OCI-LY1 (cell line): ENCODE data around the gene PTHLH.

ENCODE experiments used
- H2AFZ ChIP-seq: fragments of 200-600 bp; sonication (generic), shearing (Covaris generic); 2 replicates; pipeline ENCODE4 v1.6.0; 2014; ENCODE audit warnings: antibody characterized with exemption, mild to moderate bottlenecking, low read length
- H3F3A ChIP-seq: fragments of 200-600 bp; sonication (generic), shearing (Covaris generic); 2 replicates; pipeline ENCODE4 v1.6.0; 2014; ENCODE audit warnings: mild to moderate bottlenecking, antibody characterized with exemption, low read length, moderate library complexity; ENCODE audit not compliant: insufficient read depth
- H3K27ac ChIP-seq: fragments of 200-600 bp; sonication (generic); 2 replicates; pipeline ENCODE4 v1.5.1; 2014; ENCODE audit warnings: low read length, mixed run types, mild to moderate bottlenecking, low read depth; ENCODE audit not compliant: poor library complexity, severe bottlenecking
- H3K27me3 ChIP-seq: fragments of 200-600 bp; sonication (generic); 2 replicates; pipeline ENCODE4 v1.6.0; 2014; ENCODE audit warnings: antibody characterized with exemption, mild to moderate bottlenecking, low read length, moderate library complexity; ENCODE audit not compliant: insufficient read depth
- H3K36me3 ChIP-seq: fragments of 200-600 bp; sonication (generic); 2 replicates; pipeline ENCODE4 v1.6.1; 2014; ENCODE audit warnings: mild to moderate bottlenecking, antibody characterized with exemption, low read length, moderate library complexity, mixed read lengths; ENCODE audit not compliant: insufficient read depth
- H3K4me1 ChIP-seq: fragments of 200-600 bp; sonication (generic); 2 replicates; pipeline ENCODE4 v1.5.1; 2014; ENCODE audit warnings: mild to moderate bottlenecking, low read length, moderate library complexity; ENCODE audit not compliant: insufficient read depth, severe bottlenecking
- H3K4me2 ChIP-seq: fragments of 200-600 bp; sonication (generic), shearing (Covaris generic); 2 replicates; pipeline ENCODE4 v1.6.1; 2014; ENCODE audit warnings: low read length
- H3K4me3 ChIP-seq: fragments of 200-600 bp; sonication (generic); 2 replicates; pipeline ENCODE4 v1.5.1; 2014; ENCODE audit warnings: low read length, low read depth, mild to moderate bottlenecking, mixed read lengths; ENCODE audit not compliant: poor library complexity, severe bottlenecking
- H3K79me2 ChIP-seq: fragments of 200-600 bp; shearing (Covaris generic); 2 replicates; pipeline ENCODE4 v1.6.1; 2016; ENCODE audit warnings: mixed run types, low read length, mixed read lengths; ENCODE audit not compliant: insufficient read depth
- H3K9ac ChIP-seq: fragments of 200-600 bp; sonication (generic), shearing (Covaris generic); 2 replicates; pipeline ENCODE4 v1.6.1; 2014; ENCODE audit warnings: mild to moderate bottlenecking, low read length, mixed read lengths
- H3K9me2 ChIP-seq: fragments of 200-600 bp; sonication (generic), shearing (Covaris generic); 2 replicates; pipeline ENCODE4 v1.6.1; 2014; ENCODE audit warnings: low read depth, mild to moderate bottlenecking, low read length, mixed read lengths
- H3K9me3 ChIP-seq: fragments of 200-600 bp; shearing (Covaris generic); 2 replicates; pipeline ENCODE4 v1.6.1; 2014; ENCODE audit warnings: low read length, mixed read lengths
- H4K20me1 ChIP-seq: fragments of 200-600 bp; sonication (generic), shearing (Covaris generic); 2 replicates; pipeline ENCODE4 v1.6.0; 2016; ENCODE audit warnings: mild to moderate bottlenecking, low read length; ENCODE audit not compliant: insufficient read depth
- CTCF ChIP-seq: fragments of 200-600 bp; sonication (generic), shearing (Covaris generic); IDR thresholded peaks from 2 replicates; pipeline ENCODE4 v1.5.1; 2017; ENCODE audit warnings: mild to moderate bottlenecking, antibody characterized with exemption, low read length, moderate library complexity, mixed read lengths
- EZH2 ChIP-seq: fragments of 200-600 bp; sonication (generic), shearing (Covaris generic); IDR thresholded peaks from 2 replicates; pipeline ENCODE4 v1.8.0; 2017; ENCODE audit warnings: borderline replicate concordance, mixed run types, mild to moderate bottlenecking, antibody characterized with exemption, low read length, moderate library complexity, mixed read lengths

Gene PTHLH

GRCh38 chr12:27984275-27984674 is 11.7 kb upstream of the PTHLH start:
- Histone ChIP-seq H3K27ac (no peak overlapping the region), H3K9me3 (no peaks in the 10 kb centered on the region), H2AFZ (no peak overlapping the region)

GRCh38 chr12:27982951-27983350 is 10.4 kb upstream of the PTHLH start:
- Histone ChIP-seq H3K27me3 (no peaks in the 10 kb centered on the region), H2AFZ (no peak overlapping the region), H3F3A (no peaks in the 10 kb centered on the region), H3K79me2 (no peaks in the 10 kb centered on the region), H3K9me2 (no peaks in the 10 kb centered on the region), H3K9me3 (no peaks in the 10 kb centered on the region), H3K4me1 (no peaks in the 10 kb centered on the region), H4K20me1 (no peaks in the 10 kb centered on the region), H3K9ac (no peak overlapping the region), H3K27ac (no peak overlapping the region), H3K36me3 (no peaks in the 10 kb centered on the region), H3K4me2 (no peak overlapping the region), H3K4me3 (no peak overlapping the region)
- TF ChIP-seq EZH2 (no peak), CTCF (no peak)

More at GRCh38 chr12:27984275-27984674, 11.7 kb upstream of the PTHLH start:
- Histone ChIP-seq H3K9ac (no peak overlapping the region), H3K36me3 (no peaks in the 10 kb centered on the region), H4K20me1 (no peaks in the 10 kb centered on the region), H3K4me1 (no peaks in the 10 kb centered on the region), H3K4me3 (no peak overlapping the region), H3K79me2 (no peaks in the 10 kb centered on the region), H3K27me3 (no peaks in the 10 kb centered on the region), H3K9me2 (no peaks in the 10 kb centered on the region), H3K4me2 (no peak overlapping the region), H3F3A (no peaks in the 10 kb centered on the region)
- TF ChIP-seq EZH2 (no peak), CTCF (no peak)

GRCh38 chr12:27982385-27982784 is 9.9 kb upstream of the PTHLH start:
- H3K36me3 ChIP-seq = no peaks in the 10 kb centered on the region
- no peak overlapping the region for H3K4me3 ChIP-seq
- no peaks in the 10 kb centered on the region for H3K9me3 ChIP-seq
- H3K27me3 ChIP-seq = no peaks in the 10 kb centered on the region
- no peak overlapping the region for H3K9ac ChIP-seq
- TF ChIP-seq CTCF = no peak
- TF ChIP-seq EZH2 = no peak
- no peaks in the 10 kb centered on the region for H3K9me2 ChIP-seq
- H3F3A ChIP-seq = no peaks in the 10 kb centered on the region
- H3K4me2 ChIP-seq = no peak overlapping the region
- no peaks in the 10 kb centered on the region for H3K4me1 ChIP-seq
- H3K79me2 ChIP-seq = no peaks in the 10 kb centered on the region
- H3K27ac ChIP-seq = no peak overlapping the region
- H2AFZ ChIP-seq = no peak overlapping the region
- H4K20me1 ChIP-seq = no peaks in the 10 kb centered on the region
